Lower lobe of right lung (tissue), 2 donors: ENCODE results near the gene CA12. TPM values are rescaled to one million over a fixed set of nuclear protein-coding genes. Genes with fewer than 3 reads are reported as not detected.

ENCODE experiments used
- ATAC-seq, 2 donors: fragments of 200-7000 bp; cut with Tn5 transposase; one replicate each; pipeline ENCODE4 v1.9.1; 2020 to 2022; ENCODE audit warnings: mild to moderate bottlenecking in 2 of 2, moderate library complexity in 2 of 2
- DNase-seq: peaks from one replicate; pipeline ENCODE4 v3.0.0-alpha.2; 2020
- H3K27ac ChIP-seq: fragments of 200-600 bp; one replicate; pipeline ENCODE4 v1.8.0; 2022
- H3K27me3 ChIP-seq: fragments of 200-600 bp; one replicate; pipeline ENCODE4 v1.8.0; 2022; ENCODE audit warnings: low read depth
- H3K36me3 ChIP-seq: fragments of 200-600 bp; one replicate; pipeline ENCODE4 v1.8.0; 2022; ENCODE audit warnings: mild to moderate bottlenecking
- H3K4me1 ChIP-seq: fragments of 200-600 bp; one replicate; pipeline ENCODE4 v1.8.0; 2022
- H3K4me3 ChIP-seq: fragments of 200-600 bp; one replicate; pipeline ENCODE4 v1.8.0; 2022; ENCODE audit warnings: mild to moderate bottlenecking
- H3K9me3 ChIP-seq: fragments of 200-600 bp; one replicate; pipeline ENCODE4 v1.8.0; 2022
- CTCF ChIP-seq: fragments of 200-600 bp; IDR thresholded peaks from one replicate; pipeline ENCODE4 v1.8.0; 2022; ENCODE audit warnings: antibody characterized with exemption, mild to moderate bottlenecking
- intact Hi-C: fragments of 100-400 bp; cut with DNase I; formaldehyde crosslinking; loops from one replicate; pipeline ENCODE4 v1.11.0; 2022
- total RNA-seq: library from RNA; stranded (reverse); fragmentation: NEBNext Ultra II Directional; extraction: Animal tissue kit (Norgen Biotek cat#: 25700); gene quantifications from one replicate; pipeline ENCODE4 v1.2.1, GENCODE V29; 2021
- donor health status: DM: no; HTN: yes; CAD: no; lungs with severe emphysema.

CA12 gene
- total RNA-seq, 1 donor from 2014 or later, result 4.9 TPM

GRCh38 chr15:63277893-63278456, 103.7 kb downstream of the CA12 start:
- ATAC-seq, result peak; percentile 12 to 16
- no peak for TF ChIP-seq CTCF
- Histone ChIP-seq H3K4me1 (peaks cover 22% of the 10 kb centered on the region), H3K4me3 (peak overlapping the region; percentile 70), H3K27me3 (no peaks in the 10 kb centered on the region), H3K36me3 (no peaks in the 10 kb centered on the region), H3K9me3 (no peaks in the 10 kb centered on the region), H3K27ac (peak overlapping the region; percentile 83)
- intact Hi-C loops, result no loop called here
- DNase-seq, result no peak

- DNase-seq, result peak; percentile 91
- Histone ChIP-seq H3K27me3 (no peaks in the 10 kb centered on the region), H3K36me3 (no peaks in the 10 kb centered on the region), H3K4me1 (peaks cover 22% of the 10 kb centered on the region), H3K27ac (peak within 1 kb of the TSS; percentile 83), H3K4me3 (peak within 1 kb of the TSS; percentile 70), H3K9me3 (no peaks in the 10 kb centered on the region)
- intact Hi-C loops, result no loop called here
- no peak for TF ChIP-seq CTCF
- peak; percentile 96 to 97 for ATAC-seq
These were observed 104.4 kb downstream of the CA12 start, which contains the start of gene APH1B for GRCh38 chr15:63277038-63277892. Gene APH1B, plus strand, starts transcription at chr15:63277605. Its CDS starts 19 bp downstream, at chr15:63277624.

GRCh38 chr15:63276342-63277037, 105.2 kb downstream of the CA12 start:
- DNase-seq (no peak), ATAC-seq (peak; percentile 3 to 16)
- Histone ChIP-seq H3K4me1 (peaks cover 22% of the 10 kb centered on the region), H3K36me3 (no peaks in the 10 kb centered on the region), H3K9me3 (no peaks in the 10 kb centered on the region), H3K4me3 (peak overlapping the region; percentile 70), H3K27me3 (no peaks in the 10 kb centered on the region), H3K27ac (peak overlapping the region; percentile 81)
- no peak for TF ChIP-seq CTCF
- intact Hi-C loops, result no loop called here

- no peak for DNase-seq
- intact Hi-C loops, result no loop called here
These were observed 107.2 kb downstream of the CA12 start for GRCh38 chr15:63274427-63274826.

More at GRCh38 chr15:63274427-63274826, 107.2 kb downstream of the CA12 start:
- peaks cover 22% of the 10 kb centered on the region for H3K4me1 ChIP-seq
- no peak overlapping the region for H3K4me3 ChIP-seq
- no peak for ATAC-seq
- H3K27ac ChIP-seq, result no peak overlapping the region
- H3K36me3 ChIP-seq, result peaks cover 5% of the 10 kb centered on the region
- no peak for TF ChIP-seq CTCF
- H3K9me3 ChIP-seq, result no peaks in the 10 kb centered on the region
- H3K27me3 ChIP-seq, result no peaks in the 10 kb centered on the region

Other genes with a start within 250 kb of the CA12 start
- gene RPS27L, start 224.4 kb downstream of the CA12 start, total RNA-seq, result 184 TPM
- 72.7 TPM for gene RAB8B, start 192.2 kb downstream of the CA12 start, total RNA-seq
- 31.0 TPM for gene APH1B, start 104.2 kb downstream of the CA12 start, total RNA-seq
- 74.5 TPM for gene USP3, start 122.7 kb upstream of the CA12 start, total RNA-seq
- 1.4 TPM for gene FBXL22, start 215.5 kb upstream of the CA12 start, total RNA-seq